CD14-positive monocyte (primary cell): Measurements from ENCODE around the gene TMEM258. TPM values are rescaled to one million over a fixed set of nuclear protein-coding genes. Genes with fewer than 3 reads are reported as not detected.

ENCODE experiments used
- DNase-seq, 3 donors: peaks; one replicate each; pipeline ENCODE4 v3.0.0-alpha.2; 2011 to 2022
- H2AFZ ChIP-seq: 2 replicates; pipeline ENCODE4 v1.6.0; 2012; ENCODE audit warnings: mild to moderate bottlenecking, low read depth, low read length, inconsistent platforms; ENCODE audit not compliant: insufficient read depth, poor library complexity, severe bottlenecking
- H3K27ac ChIP-seq, 2 donors: 1 replicate in 1 of 2; 2 replicates in 1 of 2; pipeline ENCODE4 v1.5.1; 2012 to 2013; ENCODE audit warnings: low read length in 2 of 2, control low read depth in 1 of 2, inconsistent platforms in 1 of 2, low read depth in 1 of 2, mild to moderate bottlenecking in 1 of 2
- H3K27me3 ChIP-seq, 2 donors: one replicate each; pipeline versions ENCODE4 v1.6.0 to v1.6.1; 2011 to 2013; ENCODE audit warnings: low read length in 2 of 2; ENCODE audit not compliant: control insufficient read depth in 2 of 2, insufficient read depth in 2 of 2
- H3K36me3 ChIP-seq, 2 donors: replicated peaks in 1 of 2; 1 replicate in 1 of 2; 2 replicates in 1 of 2; pipeline versions ENCODE4 v1.5.1 to v1.6.1; 2012 to 2013; ENCODE audit warnings: low read length in 2 of 2, control low read depth in 1 of 2, inconsistent platforms in 1 of 2, mild to moderate bottlenecking in 1 of 2; ENCODE audit not compliant: insufficient read depth in 2 of 2, control insufficient read depth in 1 of 2
- H3K4me1 ChIP-seq, 2 donors: 1 replicate in 1 of 2; 2 replicates in 1 of 2; pipeline versions ENCODE4 v1.5.1 to v1.6.1; 2012 to 2013; ENCODE audit warnings: low read length in 2 of 2, control low read depth in 1 of 2, inconsistent platforms in 1 of 2, mild to moderate bottlenecking in 1 of 2, moderate library complexity in 1 of 2; ENCODE audit not compliant: insufficient read depth in 2 of 2, control insufficient read depth in 1 of 2
- H3K4me2 ChIP-seq: replicated peaks from 2 replicates; pipeline ENCODE3; 2012; ENCODE audit warnings: low read length, moderate library complexity, mild to moderate bottlenecking; ENCODE audit not compliant: poor library complexity, severe bottlenecking; ENCODE audit errors: extremely low read depth
- H3K4me3 ChIP-seq, 3 experiments: fragments of 200-600 bp in 1 of 3; sonication (generic) in 1 of 3; replicated peaks in 1 of 3; 1 replicate in 2 of 3; 2 replicates in 1 of 3; pipeline ENCODE4 v1.5.1; 2011 to 2013; ENCODE audit warnings: low read length in 3 of 3, mild to moderate bottlenecking in 3 of 3, control low read depth in 2 of 3, low read depth in 2 of 3, inconsistent platforms in 1 of 3, moderate library complexity in 1 of 3
- H3K79me2 ChIP-seq: 2 replicates; pipeline ENCODE4 v1.6.0; 2012; ENCODE audit warnings: mild to moderate bottlenecking, control low read depth, inconsistent platforms, low read length, moderate library complexity; ENCODE audit not compliant: insufficient read depth
- H3K9ac ChIP-seq: 2 replicates; pipeline ENCODE4 v1.6.0; 2017; ENCODE audit warnings: low read length, mild to moderate bottlenecking; ENCODE audit not compliant: insufficient read depth, poor library complexity, severe bottlenecking
- H3K9me3 ChIP-seq, 2 donors: replicated peaks in 1 of 2; 1 replicate in 1 of 2; 2 replicates in 1 of 2; pipeline versions ENCODE4 v1.5.1 to v1.6.1; 2012 to 2013; ENCODE audit warnings: low read length in 2 of 2, control low read depth in 1 of 2; ENCODE audit not compliant: control insufficient read depth in 1 of 2, insufficient read depth in 1 of 2
- H4K20me1 ChIP-seq: 2 replicates; pipeline ENCODE4 v1.6.0; 2012; ENCODE audit warnings: mild to moderate bottlenecking, low read length, control low read depth, moderate library complexity; ENCODE audit not compliant: insufficient read depth
- H3K27ac Mint-ChIP-seq, 7 donors: one replicate each; pipeline ENCODE4 v1.8.0; 2020; ENCODE audit warnings: mild to moderate bottlenecking in 7 of 7, mixed read lengths in 7 of 7, moderate library complexity in 6 of 7, inconsistent platforms in 2 of 7
- H3K27me3 Mint-ChIP-seq, 3 donors: one replicate each; pipeline ENCODE4 v1.8.0; 2021 to 2022; ENCODE audit warnings: low read depth in 3 of 3, mild to moderate bottlenecking in 3 of 3, mixed read lengths in 3 of 3, moderate library complexity in 3 of 3, inconsistent platforms in 1 of 3
- H3K36me3 Mint-ChIP-seq, 2 donors: one replicate each; pipeline ENCODE4 v1.8.0; 2020; ENCODE audit warnings: mixed read lengths in 2 of 2, inconsistent platforms in 1 of 2, mild to moderate bottlenecking in 1 of 2
- H3K4me1 Mint-ChIP-seq: one replicate; pipeline ENCODE4 v1.8.0; 2020; ENCODE audit warnings: mild to moderate bottlenecking, mixed read lengths
- H3K4me3 Mint-ChIP-seq, 2 donors: one replicate each; pipeline ENCODE4 v1.8.0; 2020; ENCODE audit warnings: mild to moderate bottlenecking in 2 of 2, mixed read lengths in 2 of 2, moderate library complexity in 1 of 2
- H3K9me3 Mint-ChIP-seq, 7 donors: one replicate each; pipeline ENCODE4 v1.8.0; 2020 to 2022; ENCODE audit warnings: mixed read lengths in 7 of 7, mild to moderate bottlenecking in 6 of 7, moderate library complexity in 6 of 7, inconsistent platforms in 2 of 7
- WGBS: methylation state at CpG from one replicate; pipeline ENCODE4 v1.1.5; 2013; ENCODE audit warnings: missing lambda C conversion rate; ENCODE audit not compliant: insufficient coverage; 5-methylcytosine and 5-hydroxymethylcytosine counted together
- intact Hi-C, 2 donors: fragments of 100-400 bp; cut with micrococcal nuclease; formaldehyde crosslinking; loops; one replicate each; pipeline versions ENCODE4 v1.15.0 to v1.15.1; 2023
- polyA plus RNA-seq, 3 donors: library from polyadenylated mRNA; depleted of rRNA in 1 of 3; unstranded in 2 of 3; stranded (reverse) in 1 of 3; fragments of 300-500 nt in 2 of 3; fragments of >200 nt in 1 of 3; fragmentation: Illumina TruSeq in 2 of 3; gene quantifications; 1 replicate in 2 of 3; 2 replicates in 1 of 3; pipeline ENCODE4 v1.2.3, GENCODE V29; 2012 to 2021
- TF ChIP-seq, protein P1 (sequence below): fragments of 200-600 bp; IDR thresholded peaks from one replicate; pipeline ENCODE4 v1.8.0; 2022; ENCODE audit warnings: antibody characterized with exemption, mild to moderate bottlenecking

TMEM258 gene
- polyA plus RNA-seq, 3 donors, result 199 to 224 (median 220) TPM

GRCh38 chr11:61763930-61764605 is 28.3 kb downstream of the TMEM258 start:
- Histone ChIP-seq H3K79me2 (no peaks in the 10 kb centered on the region), H3K9ac (no peak overlapping the region), H3K27ac (no peak overlapping the region), H2AFZ (no peak overlapping the region), H4K20me1 (no peaks in the 10 kb centered on the region), H3K36me3 (no peaks in the 10 kb centered on the region), H3K9me3 (no peaks in the 10 kb centered on the region), H3K4me1 (no peaks in the 10 kb centered on the region), H3K4me2 (no peak overlapping the region), H3K4me3 (no peak overlapping the region), H3K27me3 (no peaks in the 10 kb centered on the region)
- 95% methylated on average over 15 of the region's 23 CpGs for WGBS
- H3K4me3 Mint-ChIP-seq, result no peak overlapping the region
- peaks cover 4 to 8% (median 4%) of the 10 kb centered on the region in 3 donors for H3K27me3 Mint-ChIP-seq
- no peaks in the 10 kb centered on the region for H3K9me3 Mint-ChIP-seq
- no peak overlapping the region for H3K27ac Mint-ChIP-seq
- intact Hi-C loops, result no loop called here
- TF ChIP-seq, protein P1, sequence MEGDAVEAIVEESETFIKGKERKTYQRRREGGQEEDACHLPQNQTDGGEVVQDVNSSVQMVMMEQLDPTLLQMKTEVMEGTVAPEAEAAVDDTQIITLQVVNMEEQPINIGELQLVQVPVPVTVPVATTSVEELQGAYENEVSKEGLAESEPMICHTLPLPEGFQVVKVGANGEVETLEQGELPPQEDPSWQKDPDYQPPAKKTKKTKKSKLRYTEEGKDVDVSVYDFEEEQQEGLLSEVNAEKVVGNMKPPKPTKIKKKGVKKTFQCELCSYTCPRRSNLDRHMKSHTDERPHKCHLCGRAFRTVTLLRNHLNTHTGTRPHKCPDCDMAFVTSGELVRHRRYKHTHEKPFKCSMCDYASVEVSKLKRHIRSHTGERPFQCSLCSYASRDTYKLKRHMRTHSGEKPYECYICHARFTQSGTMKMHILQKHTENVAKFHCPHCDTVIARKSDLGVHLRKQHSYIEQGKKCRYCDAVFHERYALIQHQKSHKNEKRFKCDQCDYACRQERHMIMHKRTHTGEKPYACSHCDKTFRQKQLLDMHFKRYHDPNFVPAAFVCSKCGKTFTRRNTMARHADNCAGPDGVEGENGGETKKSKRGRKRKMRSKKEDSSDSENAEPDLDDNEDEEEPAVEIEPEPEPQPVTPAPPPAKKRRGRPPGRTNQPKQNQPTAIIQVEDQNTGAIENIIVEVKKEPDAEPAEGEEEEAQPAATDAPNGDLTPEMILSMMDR, result no peak
- H3K4me1 Mint-ChIP-seq, result no peaks in the 10 kb centered on the region
- no peaks in the 10 kb centered on the region for H3K36me3 Mint-ChIP-seq
- DNase-seq, result no peak

DNA sequence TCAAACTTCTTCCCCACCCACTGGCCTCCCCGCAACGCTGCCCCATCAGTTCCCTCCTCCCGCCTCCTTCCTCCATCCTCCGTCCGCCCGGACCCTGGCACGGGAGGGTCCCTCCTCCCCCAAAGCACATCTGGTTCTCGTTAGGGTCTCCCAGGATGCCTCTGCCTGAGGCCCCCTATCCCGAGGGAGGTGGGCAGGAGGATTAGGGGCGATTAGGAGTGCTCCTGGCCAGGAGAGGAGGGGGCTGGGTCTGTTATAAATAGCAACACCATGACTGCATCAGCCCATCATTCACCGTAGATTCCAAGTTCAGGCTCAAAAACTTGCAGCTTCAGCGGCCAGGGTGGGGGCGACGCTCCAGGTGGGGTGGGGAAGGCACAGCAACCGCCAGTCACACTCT is 29.6 kb downstream of the TMEM258 start:
- Histone ChIP-seq H2AFZ (no peak overlapping the region), H3K4me1 (no peaks in the 10 kb centered on the region), H3K79me2 (no peaks in the 10 kb centered on the region), H3K27me3 (no peaks in the 10 kb centered on the region), H3K4me3 (no peak overlapping the region), H3K9me3 (no peaks in the 10 kb centered on the region), H3K4me2 (no peak overlapping the region), H3K27ac (no peak overlapping the region), H4K20me1 (no peaks in the 10 kb centered on the region), H3K9ac (no peak overlapping the region), H3K36me3 (no peaks in the 10 kb centered on the region)
- WGBS, result 74% methylated on average over 4 of the region's 15 CpGs
- Mint-ChIP-seq H3K27ac (no peak overlapping the region), H3K27me3 (peaks cover 4 to 9% (median 4%) of the 10 kb centered on the region in 3 donors), H3K4me3 (no peak overlapping the region), H3K4me1 (no peaks in the 10 kb centered on the region), H3K36me3 (no peaks in the 10 kb centered on the region), H3K9me3 (no peaks in the 10 kb centered on the region)
- intact Hi-C loops, result no loop called here
- TF ChIP-seq, protein P1, result no peak
- DNase-seq, result no peak
